ENCODE data around the gene PCDHGA8. TPM values are rescaled to one million over a fixed set of nuclear protein-coding genes. Genes with fewer than 3 reads are reported as not detected.
A peak's percentile ranks its signal among the peaks of the same experiment; 100 is the strongest.
"Not testable (repeated sequence)": the region's sequence is repeated elsewhere in the genome, so short reads cannot be mapped to it uniquely, and the experiment has no call there.

The PCDHGA8 gene
- total RNA-seq, 1 experiment from 2014 or later = 0.18 TPM

DNA sequence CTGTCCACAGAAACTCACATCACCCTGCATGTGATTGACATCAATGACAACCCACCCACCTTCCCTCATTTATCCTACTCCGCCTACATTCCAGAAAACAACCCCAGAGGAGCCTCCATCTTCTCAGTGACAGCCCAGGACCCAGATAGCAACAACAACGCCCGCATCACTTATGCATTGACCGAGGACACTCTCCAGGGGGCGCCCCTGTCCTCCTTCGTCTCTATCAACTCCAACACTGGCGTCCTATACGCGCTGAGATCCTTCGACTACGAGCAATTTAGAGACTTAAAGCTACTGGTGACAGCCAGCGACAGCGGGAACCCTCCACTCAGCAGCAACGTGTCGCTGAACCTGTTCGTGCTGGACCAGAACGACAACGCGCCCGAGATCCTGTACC is 47.1 kb upstream of the PCDHGA8 start:
- Histone ChIP-seq H3K36me3 (ENCODE audit: control insufficient read depth, insufficient read depth, low read length) (no peaks in the 10 kb centered on the region), H3K4me3 (ENCODE audit: low read depth in 2 of 2, low read length in 2 of 2) (no peak overlapping the region), H3K4me1 (ENCODE audit: control insufficient read depth, insufficient read depth, low read length) (no peaks in the 10 kb centered on the region), H3K9me3 (ENCODE audit: control insufficient read depth, insufficient read depth, low read depth, low read length) (no peaks in the 10 kb centered on the region; the same call in 1 of the 2 replicates), H3K27ac (ENCODE audit: low read length) (no peak overlapping the region), H3K27me3 (ENCODE audit: control insufficient read depth, insufficient read depth, low read length) (no peaks in the 10 kb centered on the region; the same call in 1 of the 2 replicates)
- no peak for DNase-seq (ENCODE audit: low read depth, low spot score)
- no peak for ATAC-seq
- BruUV-seq (replicated peaks) = no TSS peak
- in situ Hi-C loops (cut with HindIII; ENCODE audit: low pct_unique_long_range_greater_than_20kb, low sequenced_read_pairs) (loop anchor here (25.0 kb wide), 1 partner anchor 158 kb away; the partner anchor contains the start of genes PCDHB10, PCDHB11, PCDHB16 and PCDHB8), intact Hi-C loops (cut with micrococcal nuclease; ENCODE audit: unreplicated experiment) (no loop called here)
- POLR2A ChIA-PET = no interaction called here
- CTCF ChIA-PET = no interaction called here
- TF ChIP-seq SIN3A (IDR thresholded peaks at IDR 0.05; ENCODE audit: borderline replicate concordance, insufficient read depth, low read depth, low read length) (no peak), TCF7L2 (IDR thresholded peaks at IDR 0.05; ENCODE audit: low read depth, low read length) (no peak)
- TF ChIP-seq, protein P1, sequence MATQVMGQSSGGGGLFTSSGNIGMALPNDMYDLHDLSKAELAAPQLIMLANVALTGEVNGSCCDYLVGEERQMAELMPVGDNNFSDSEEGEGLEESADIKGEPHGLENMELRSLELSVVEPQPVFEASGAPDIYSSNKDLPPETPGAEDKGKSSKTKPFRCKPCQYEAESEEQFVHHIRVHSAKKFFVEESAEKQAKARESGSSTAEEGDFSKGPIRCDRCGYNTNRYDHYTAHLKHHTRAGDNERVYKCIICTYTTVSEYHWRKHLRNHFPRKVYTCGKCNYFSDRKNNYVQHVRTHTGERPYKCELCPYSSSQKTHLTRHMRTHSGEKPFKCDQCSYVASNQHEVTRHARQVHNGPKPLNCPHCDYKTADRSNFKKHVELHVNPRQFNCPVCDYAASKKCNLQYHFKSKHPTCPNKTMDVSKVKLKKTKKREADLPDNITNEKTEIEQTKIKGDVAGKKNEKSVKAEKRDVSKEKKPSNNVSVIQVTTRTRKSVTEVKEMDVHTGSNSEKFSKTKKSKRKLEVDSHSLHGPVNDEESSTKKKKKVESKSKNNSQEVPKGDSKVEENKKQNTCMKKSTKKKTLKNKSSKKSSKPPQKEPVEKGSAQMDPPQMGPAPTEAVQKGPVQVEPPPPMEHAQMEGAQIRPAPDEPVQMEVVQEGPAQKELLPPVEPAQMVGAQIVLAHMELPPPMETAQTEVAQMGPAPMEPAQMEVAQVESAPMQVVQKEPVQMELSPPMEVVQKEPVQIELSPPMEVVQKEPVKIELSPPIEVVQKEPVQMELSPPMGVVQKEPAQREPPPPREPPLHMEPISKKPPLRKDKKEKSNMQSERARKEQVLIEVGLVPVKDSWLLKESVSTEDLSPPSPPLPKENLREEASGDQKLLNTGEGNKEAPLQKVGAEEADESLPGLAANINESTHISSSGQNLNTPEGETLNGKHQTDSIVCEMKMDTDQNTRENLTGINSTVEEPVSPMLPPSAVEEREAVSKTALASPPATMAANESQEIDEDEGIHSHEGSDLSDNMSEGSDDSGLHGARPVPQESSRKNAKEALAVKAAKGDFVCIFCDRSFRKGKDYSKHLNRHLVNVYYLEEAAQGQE (IDR thresholded peaks at IDR 0.05; ENCODE audit: insufficient read depth in 1 of 2, low read depth in 2 of 2, low read length in 1 of 2) = no peak
- TF ChIP-seq, protein P2, sequence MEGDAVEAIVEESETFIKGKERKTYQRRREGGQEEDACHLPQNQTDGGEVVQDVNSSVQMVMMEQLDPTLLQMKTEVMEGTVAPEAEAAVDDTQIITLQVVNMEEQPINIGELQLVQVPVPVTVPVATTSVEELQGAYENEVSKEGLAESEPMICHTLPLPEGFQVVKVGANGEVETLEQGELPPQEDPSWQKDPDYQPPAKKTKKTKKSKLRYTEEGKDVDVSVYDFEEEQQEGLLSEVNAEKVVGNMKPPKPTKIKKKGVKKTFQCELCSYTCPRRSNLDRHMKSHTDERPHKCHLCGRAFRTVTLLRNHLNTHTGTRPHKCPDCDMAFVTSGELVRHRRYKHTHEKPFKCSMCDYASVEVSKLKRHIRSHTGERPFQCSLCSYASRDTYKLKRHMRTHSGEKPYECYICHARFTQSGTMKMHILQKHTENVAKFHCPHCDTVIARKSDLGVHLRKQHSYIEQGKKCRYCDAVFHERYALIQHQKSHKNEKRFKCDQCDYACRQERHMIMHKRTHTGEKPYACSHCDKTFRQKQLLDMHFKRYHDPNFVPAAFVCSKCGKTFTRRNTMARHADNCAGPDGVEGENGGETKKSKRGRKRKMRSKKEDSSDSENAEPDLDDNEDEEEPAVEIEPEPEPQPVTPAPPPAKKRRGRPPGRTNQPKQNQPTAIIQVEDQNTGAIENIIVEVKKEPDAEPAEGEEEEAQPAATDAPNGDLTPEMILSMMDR (IDR thresholded peaks at IDR 0.05) = no peak

DNA sequence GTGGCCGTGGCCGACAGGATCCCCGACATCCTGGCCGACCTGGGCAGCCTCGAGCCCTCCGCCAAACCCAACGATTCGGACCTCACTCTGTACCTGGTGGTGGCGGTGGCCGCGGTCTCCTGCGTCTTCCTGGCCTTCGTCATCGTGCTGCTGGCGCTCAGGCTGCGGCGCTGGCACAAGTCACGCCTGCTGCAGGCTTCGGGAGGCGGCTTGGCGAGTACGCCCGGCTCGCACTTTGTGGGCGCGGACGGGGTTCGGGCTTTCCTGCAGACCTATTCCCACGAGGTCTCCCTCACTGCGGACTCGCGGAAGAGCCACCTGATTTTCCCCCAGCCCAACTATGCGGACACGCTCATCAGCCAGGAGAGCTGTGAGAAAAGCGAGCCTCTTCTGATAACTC is 46.4 kb upstream of the PCDHGA8 start:
- intact Hi-C loops (cut with micrococcal nuclease; ENCODE audit: unreplicated experiment); H3K9me3 ChIP-seq (ENCODE audit: control insufficient read depth, insufficient read depth, low read depth, low read length); BruUV-seq (replicated peaks); DNase-seq (ENCODE audit: low read depth, low spot score); H3K36me3 ChIP-seq (ENCODE audit: control insufficient read depth, insufficient read depth, low read length); POLR2A ChIA-PET; ATAC-seq; H3K27me3 ChIP-seq (ENCODE audit: control insufficient read depth, insufficient read depth, low read length); CTCF ChIA-PET; H3K27ac ChIP-seq (ENCODE audit: low read length); H3K4me3 ChIP-seq (ENCODE audit: low read depth in 2 of 2, low read length in 2 of 2); H3K4me1 ChIP-seq (ENCODE audit: control insufficient read depth, insufficient read depth, low read length): not testable (repeated sequence)
- in situ Hi-C loops (cut with HindIII; ENCODE audit: low pct_unique_long_range_greater_than_20kb, low sequenced_read_pairs) = loop anchor here (25.0 kb wide), 1 partner anchor 159 kb away; the partner anchor contains the start of genes PCDHB10, PCDHB11, PCDHB16 and PCDHB8

DNA sequence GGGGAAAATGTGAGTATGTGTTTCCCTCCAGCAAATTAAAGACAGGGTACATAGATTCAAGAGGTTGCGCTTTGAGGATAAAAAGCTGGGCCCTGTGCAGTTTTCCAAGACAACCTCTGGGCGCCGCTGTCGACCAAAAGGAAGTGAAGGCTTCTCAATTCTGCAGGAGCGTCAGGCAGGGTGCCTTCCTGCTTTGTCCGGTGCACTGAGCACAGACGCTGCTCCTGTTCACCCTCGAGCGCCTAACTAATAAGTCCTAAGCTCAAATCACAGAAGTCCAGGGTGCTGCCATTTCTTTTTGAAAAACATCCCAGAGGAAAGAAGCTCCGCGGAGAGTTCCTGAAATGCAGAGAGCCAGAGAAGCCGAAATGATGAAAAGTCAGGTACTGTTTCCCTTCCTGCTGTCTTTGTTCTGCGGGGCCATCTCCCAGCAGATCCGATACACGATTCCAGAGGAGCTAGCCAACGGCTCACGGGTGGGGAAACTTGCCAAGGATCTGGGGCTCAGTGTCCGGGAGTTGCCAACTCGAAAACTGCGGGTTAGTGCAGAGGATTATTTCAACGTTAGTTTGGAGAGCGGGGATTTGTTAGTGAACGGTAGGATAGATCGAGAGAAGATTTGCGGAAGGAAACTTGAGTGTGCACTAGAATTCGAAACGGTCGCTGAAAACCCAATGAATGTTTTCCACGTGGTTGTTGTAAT is 42.4 kb upstream of the PCDHGA8 start, which contains the start of gene PCDHGB1:
TSS of gene PCDHGB1 (plus strand) at position 183 of the 703 bp plus-strand sequence. CDS start at position 345, 162 bp downstream.
- Histone ChIP-seq H3K36me3 (ENCODE audit: control insufficient read depth, insufficient read depth, low read length) (no peaks in the 10 kb centered on the region), H3K9me3 (ENCODE audit: control insufficient read depth, insufficient read depth, low read depth, low read length) (no peaks in the 10 kb centered on the region), H3K4me1 (ENCODE audit: control insufficient read depth, insufficient read depth, low read length) (no peaks in the 10 kb centered on the region), H3K27me3 (ENCODE audit: control insufficient read depth, insufficient read depth, low read length) (no peaks in the 10 kb centered on the region; the same call in 1 of the 2 replicates), H3K27ac (ENCODE audit: low read length) (peak within 1 kb of the TSS; percentile 5; the same call in 1 of the 2 replicates), H3K4me3 (ENCODE audit: low read depth in 2 of 2, low read length in 2 of 2) (peak within 1 kb of the TSS; percentile 51 to 68)
- DNase-seq (ENCODE audit: low read depth, low spot score) (no peak), ATAC-seq (peak; percentile 97)
- BruUV-seq (replicated peaks) = no TSS peak
- ChIA-PET POLR2A (no interaction called here), CTCF (interaction anchor here (0.6 to 1.8 kb wide), 8 partner anchors 14 to 213 kb away, joined by 3 to 10 read pairs (median 4); partner anchors contain the start of genes PCDHB14, PCDHGA10, PCDHGA5 and PCDHGB7)
- no peak for TF ChIP-seq POLR2AphosphoS5 (IDR thresholded peaks at IDR 0.05; ENCODE audit: low read depth, low read length)
- TF ChIP-seq, protein P1 (IDR thresholded peaks at IDR 0.05; ENCODE audit: insufficient read depth in 1 of 2, low read depth in 2 of 2, low read length in 1 of 2) = 0 out of 4 replicates have a peak, but pooled peaks of 1 of the 2 experiments have one; percentile 13
- TF ChIP-seq, protein P2 (IDR thresholded peaks at IDR 0.05) = peak; percentile 81
- in situ Hi-C loops (cut with HindIII; ENCODE audit: low pct_unique_long_range_greater_than_20kb, low sequenced_read_pairs) (loop anchor here (25.0 kb wide), 1 partner anchor 163 kb away; the partner anchor contains the start of genes PCDHB10, PCDHB11, PCDHB16 and PCDHB8), intact Hi-C loops (cut with micrococcal nuclease; ENCODE audit: unreplicated experiment) (loop anchor here (10.0 kb wide), 1 partner anchor 175 kb away; no protein-coding TSS in a partner anchor)

All from Panc1 (cell line).